NB4 (cell line): ENCODE measurements around the gene ADGRG1.

Experiments used
- DNase-seq: peaks from one replicate; pipeline ENCODE4 v3.0.0; 2010; ENCODE audit warnings: low read depth
- H3K4me3 ChIP-seq: one replicate; pipeline ENCODE4 v1.5.1; 2011; ENCODE audit warnings: mild to moderate bottlenecking, low read depth, low read length, moderate library complexity
- CTCF ChIP-seq: IDR thresholded peaks from one replicate; pipeline ENCODE4 v1.5.1; 2012; ENCODE audit warnings: low read depth, low read length
- MYC ChIP-seq: IDR thresholded peaks from 2 replicates; pipeline ENCODE4 v1.6.1; 2011; ENCODE audit warnings: low read depth, low read length
- POLR2A ChIP-seq: IDR thresholded peaks from 2 replicates; pipeline ENCODE4 v1.6.1; 2011; ENCODE audit warnings: mild to moderate bottlenecking; ENCODE audit not compliant: insufficient read length; ENCODE audit errors: extremely low read depth
- TF ChIP-seq, protein P1 (sequence below): IDR thresholded peaks from 2 replicates; pipeline ENCODE4 v1.6.1; 2011; ENCODE audit warnings: low read depth, low read length

The ADGRG1 gene

GRCh38 chr16:57682809-57683635 is 54.6 kb downstream of the ADGRG1 start:
- DNase-seq, result peak; percentile 56
- no peak overlapping the region for H3K4me3 ChIP-seq
- TF ChIP-seq MYC, result no peak
- peak; percentile 61 for TF ChIP-seq POLR2A

DNA sequence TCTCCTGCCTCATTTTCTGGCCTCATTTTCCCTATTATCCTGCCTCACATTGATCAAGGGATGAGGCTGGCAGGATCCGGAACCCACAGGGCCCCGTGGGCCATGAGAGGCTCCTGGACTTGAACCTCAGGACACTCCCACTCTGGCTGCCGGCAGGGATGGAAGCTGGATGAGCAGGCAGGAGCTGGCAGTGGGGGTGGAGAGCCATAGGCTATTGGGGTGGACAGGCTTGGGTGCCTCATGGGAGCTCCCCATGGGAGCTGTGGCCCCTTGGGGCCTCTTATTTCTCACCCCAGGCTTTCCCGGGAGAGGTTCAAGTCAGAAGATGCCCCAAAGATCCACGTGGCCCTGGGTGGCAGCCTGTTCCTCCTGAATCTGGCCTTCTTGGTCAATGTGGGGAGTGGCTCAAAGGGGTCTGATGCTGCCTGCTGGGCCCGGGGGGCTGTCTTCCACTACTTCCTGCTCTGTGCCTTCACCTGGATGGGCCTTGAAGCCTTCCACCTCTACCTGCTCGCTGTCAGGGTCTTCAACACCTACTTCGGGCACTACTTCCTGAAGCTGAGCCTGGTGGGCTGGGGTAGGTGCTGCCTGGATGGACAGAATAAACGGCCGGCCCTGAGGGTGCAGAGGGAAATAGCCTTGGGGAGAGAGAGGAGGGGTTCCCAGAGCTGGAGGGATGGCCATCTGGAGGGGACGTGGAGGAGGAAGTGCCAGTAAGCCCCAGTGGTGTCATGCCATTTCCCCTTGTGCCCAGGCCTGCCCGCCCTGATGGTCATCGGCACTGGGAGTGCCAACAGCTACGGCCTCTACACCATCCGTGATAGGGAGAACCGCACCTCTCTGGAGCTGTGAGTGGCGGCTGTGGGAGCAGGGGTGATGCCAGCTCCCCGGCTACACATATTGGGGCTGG is 55.5 kb downstream of the ADGRG1 start:
- no peak overlapping the region for H3K4me3 ChIP-seq

DNA sequence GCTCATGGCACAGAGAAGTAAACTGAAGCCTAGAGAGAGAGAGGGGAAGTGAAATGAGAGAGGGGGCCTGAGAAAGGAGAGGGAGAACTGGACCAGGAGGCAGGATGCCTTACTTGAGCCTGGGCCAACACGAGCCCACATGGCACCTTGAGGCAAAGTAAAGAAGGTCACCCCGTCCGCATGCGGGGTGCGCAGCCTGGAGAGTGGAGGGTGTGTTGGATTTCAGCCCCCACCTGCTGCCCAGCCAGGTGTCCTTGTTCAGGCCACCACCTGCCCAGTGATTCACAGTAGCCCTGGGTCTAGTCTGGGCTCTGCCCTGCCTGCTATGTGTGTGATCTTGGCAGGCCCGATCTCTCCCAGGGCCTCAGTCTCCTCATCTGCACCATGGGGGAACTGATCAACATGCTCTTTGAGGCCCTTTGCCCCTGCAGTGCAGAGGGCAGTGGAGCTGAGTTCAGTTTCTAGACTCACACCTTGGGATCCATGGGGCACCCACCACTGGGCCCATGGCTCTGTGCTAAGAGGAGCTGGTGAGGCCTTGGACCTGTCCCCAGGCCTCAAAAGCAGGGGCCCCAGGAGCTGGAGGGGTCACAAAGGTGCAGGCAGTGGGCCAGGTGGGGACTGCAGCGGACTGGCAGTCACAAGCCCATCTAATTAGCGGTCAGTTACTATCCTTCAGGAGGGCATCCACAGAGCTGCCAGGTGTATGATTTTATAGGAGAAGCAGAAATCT is 56.4 kb downstream of the ADGRG1 start:
- no peak overlapping the region for H3K4me3 ChIP-seq
- TF ChIP-seq, protein P1, sequence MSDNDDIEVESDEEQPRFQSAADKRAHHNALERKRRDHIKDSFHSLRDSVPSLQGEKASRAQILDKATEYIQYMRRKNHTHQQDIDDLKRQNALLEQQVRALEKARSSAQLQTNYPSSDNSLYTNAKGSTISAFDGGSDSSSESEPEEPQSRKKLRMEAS, result no peak
- no peak for TF ChIP-seq MYC
- no peak for TF ChIP-seq POLR2A
- no peak for TF ChIP-seq CTCF
- no peak for DNase-seq

More for the DNA sequence above, 55.5 kb downstream of the ADGRG1 start:
- TF ChIP-seq, protein P1, result no peak
- no peak for TF ChIP-seq MYC
- no peak for TF ChIP-seq CTCF
- TF ChIP-seq POLR2A, result no peak
- DNase-seq, result no peak

GRCh38 chr16:57685633-57686032 is 57.2 kb downstream of the ADGRG1 start:
- H3K4me3 ChIP-seq, result no peak overlapping the region
- TF ChIP-seq, protein P1, result no peak
- TF ChIP-seq CTCF, result no peak
- no peak for TF ChIP-seq MYC
- no peak for TF ChIP-seq POLR2A
- no peak for DNase-seq

- no peak for TF ChIP-seq CTCF
- TF ChIP-seq, protein P1, result no peak
- no peak for TF ChIP-seq POLR2A
- no peak for DNase-seq
- H3K4me3 ChIP-seq, result no peak overlapping the region
These were observed 58.1 kb downstream of the ADGRG1 start for GRCh38 chr16:57686577-57686976.

DNA sequence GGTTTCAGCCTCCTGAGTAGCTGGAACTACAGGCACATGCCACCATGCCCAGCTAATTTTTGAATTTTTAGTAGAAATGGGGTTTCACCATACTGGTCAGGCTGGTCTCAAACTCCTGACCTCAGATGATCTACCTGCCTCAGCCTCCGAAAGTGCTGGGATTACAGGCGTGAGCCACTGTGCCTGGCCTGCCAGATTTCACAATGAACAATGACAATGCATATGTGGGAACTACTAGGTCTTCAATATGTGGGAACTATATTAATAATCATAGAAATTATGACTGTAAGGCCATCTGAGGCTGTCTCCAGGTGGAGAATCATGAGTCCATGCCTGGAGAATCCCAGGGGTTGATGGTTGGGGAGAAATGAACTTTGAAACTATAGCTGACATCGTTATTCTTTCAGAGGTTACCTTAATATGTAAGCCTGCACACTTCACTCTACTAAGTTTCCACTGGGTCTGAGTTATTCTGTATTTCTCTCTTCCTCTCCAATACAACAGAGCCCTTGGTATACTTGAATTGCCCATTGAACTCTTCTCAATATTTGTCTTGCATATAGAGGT is 59.0 kb downstream of the ADGRG1 start:
- H3K4me3 ChIP-seq, result no peak overlapping the region
- no peak for TF ChIP-seq MYC
- no peak for TF ChIP-seq CTCF
- TF ChIP-seq, protein P1, result no peak
- no peak for TF ChIP-seq POLR2A

More for the DNA sequence above, 59.0 kb downstream of the ADGRG1 start:
- DNase-seq, result peak; percentile 59
